Colonic mucosa (tissue), 4 donors: Measurements from ENCODE around the gene CD40. TPM values are rescaled to one million over a fixed set of nuclear protein-coding genes. Genes with fewer than 3 reads are reported as not detected.
A peak's percentile ranks its signal among the peaks of the same experiment; 100 is the strongest.
"Not testable (repeated sequence)": the region's sequence is repeated elsewhere in the genome, so short reads cannot be mapped to it uniquely, and the experiment has no call there.

Experiments
- DNase-seq: peaks from one replicate; pipeline ENCODE4 v3.0.0-alpha.2; 2020
- H3K27ac ChIP-seq: fragments of 200-600 bp; one replicate; pipeline ENCODE4 v1.8.0; 2021
- H3K27me3 ChIP-seq: fragments of 200-600 bp; one replicate; pipeline ENCODE4 v1.8.0; 2021
- H3K36me3 ChIP-seq: fragments of 200-600 bp; one replicate; pipeline ENCODE4 v1.8.0; 2021
- H3K4me1 ChIP-seq: fragments of 200-600 bp; one replicate; pipeline ENCODE4 v1.8.0; 2021; ENCODE audit warnings: mild to moderate bottlenecking
- H3K4me3 ChIP-seq: fragments of 200-600 bp; one replicate; pipeline ENCODE4 v1.8.0; 2021
- H3K9ac ChIP-seq, 2 donors: one replicate each; pipeline ENCODE4 v1.7.0; 2013; ENCODE audit warnings: control low read depth in 2 of 2, low read depth in 2 of 2, low read length in 2 of 2
- H3K9me3 ChIP-seq: fragments of 200-600 bp; one replicate; pipeline ENCODE4 v1.8.0; 2021
- intact Hi-C: fragments of 100-400 bp; cut with DNase I; formaldehyde crosslinking; loops from one replicate; pipeline ENCODE4 v1.14.1; 2022
- total RNA-seq, 2 donors: library from RNA; stranded (reverse); fragmentation: NEBNext Ultra II Directional in 1 of 2; extraction: Animal tissue kit (Norgen Biotek cat#: 25700) in 1 of 2; gene quantifications; one replicate each; pipeline ENCODE4 v1.2.1, GENCODE V29; 2021
- TF ChIP-seq, protein P1 (sequence below): fragments of 200-600 bp; IDR thresholded peaks from one replicate; pipeline ENCODE4 v1.8.0; 2022; ENCODE audit warnings: antibody characterized with exemption, mild to moderate bottlenecking
- donor health status: healthy.
- donor health status: DM: no; HTN: no; CAD: no.
- donor health status: DM: no; HTN: no; CAD: no.

CD40 gene
- total RNA-seq, 2 donors from 2014 or later = 2.8 to 4.4 TPM

DNA sequence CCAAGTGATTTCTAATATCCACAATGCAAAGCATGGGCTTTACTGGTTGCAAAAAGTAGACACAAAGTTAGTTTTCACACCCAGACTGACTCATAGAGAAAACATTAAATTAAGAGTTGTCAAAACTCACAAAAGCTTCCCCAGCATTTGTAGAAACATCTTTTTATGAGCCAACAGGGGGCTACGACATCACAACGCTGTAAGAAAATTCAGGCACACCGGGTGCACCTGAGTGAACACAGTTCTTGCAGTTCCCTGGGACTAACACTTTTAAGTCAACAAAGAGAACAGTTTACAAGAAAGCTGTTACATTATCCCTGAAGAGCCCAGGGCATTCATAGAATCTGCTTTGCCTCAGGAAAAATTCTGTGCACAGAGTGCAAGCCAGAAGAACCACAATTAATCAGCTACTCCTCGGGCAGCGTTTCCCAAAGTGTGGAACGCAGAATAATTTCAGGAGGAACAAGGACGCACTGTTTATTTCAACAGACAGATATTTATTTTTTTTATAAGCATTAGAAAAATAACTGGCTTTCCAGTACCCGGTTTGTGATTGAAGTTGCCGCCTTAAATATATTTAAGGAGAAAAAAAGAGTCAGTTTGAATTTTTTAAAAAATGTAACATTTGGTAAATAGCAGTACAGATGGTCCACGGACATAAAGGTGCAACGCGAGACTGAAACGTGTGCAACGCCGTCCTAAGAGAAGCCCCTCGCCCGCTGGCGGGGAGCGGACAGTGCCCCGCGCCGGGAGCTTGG, 29.5 kb upstream of the CD40 start:
- Histone ChIP-seq H3K9ac (peak overlapping the region; percentile 87 to 92), H3K27me3 (no peaks in the 10 kb centered on the region), H3K4me1 (peaks cover 19% of the 10 kb centered on the region), H3K36me3 (no peaks in the 10 kb centered on the region), H3K4me3 (peak overlapping the region; percentile 81), H3K9me3 (no peaks in the 10 kb centered on the region), H3K27ac (peak overlapping the region; percentile 96)
- intact Hi-C loops = no loop called here
- TF ChIP-seq, protein P1, sequence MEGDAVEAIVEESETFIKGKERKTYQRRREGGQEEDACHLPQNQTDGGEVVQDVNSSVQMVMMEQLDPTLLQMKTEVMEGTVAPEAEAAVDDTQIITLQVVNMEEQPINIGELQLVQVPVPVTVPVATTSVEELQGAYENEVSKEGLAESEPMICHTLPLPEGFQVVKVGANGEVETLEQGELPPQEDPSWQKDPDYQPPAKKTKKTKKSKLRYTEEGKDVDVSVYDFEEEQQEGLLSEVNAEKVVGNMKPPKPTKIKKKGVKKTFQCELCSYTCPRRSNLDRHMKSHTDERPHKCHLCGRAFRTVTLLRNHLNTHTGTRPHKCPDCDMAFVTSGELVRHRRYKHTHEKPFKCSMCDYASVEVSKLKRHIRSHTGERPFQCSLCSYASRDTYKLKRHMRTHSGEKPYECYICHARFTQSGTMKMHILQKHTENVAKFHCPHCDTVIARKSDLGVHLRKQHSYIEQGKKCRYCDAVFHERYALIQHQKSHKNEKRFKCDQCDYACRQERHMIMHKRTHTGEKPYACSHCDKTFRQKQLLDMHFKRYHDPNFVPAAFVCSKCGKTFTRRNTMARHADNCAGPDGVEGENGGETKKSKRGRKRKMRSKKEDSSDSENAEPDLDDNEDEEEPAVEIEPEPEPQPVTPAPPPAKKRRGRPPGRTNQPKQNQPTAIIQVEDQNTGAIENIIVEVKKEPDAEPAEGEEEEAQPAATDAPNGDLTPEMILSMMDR = no peak
- no peak for DNase-seq

DNA sequence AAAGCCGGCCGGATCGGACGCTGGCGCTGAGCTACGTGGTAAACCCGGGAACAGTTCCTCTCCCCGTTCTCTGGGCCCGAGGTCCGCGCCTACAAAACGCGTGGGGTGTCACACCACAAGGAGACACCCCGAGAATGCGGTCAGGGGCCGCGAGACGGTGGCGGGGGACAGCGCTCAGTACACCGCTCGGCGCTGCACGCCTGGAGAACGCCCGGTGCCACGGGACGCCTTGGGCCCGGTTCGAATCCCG, 29.0 kb upstream of the CD40 start:
- Histone ChIP-seq H3K9me3 (no peaks in the 10 kb centered on the region), H3K27ac (peak overlapping the region; percentile 96), H3K4me1 (peaks cover 18% of the 10 kb centered on the region), H3K9ac (peak overlapping the region; percentile 87 to 92), H3K27me3 (no peaks in the 10 kb centered on the region), H3K4me3 (peak overlapping the region; percentile 81), H3K36me3 (no peaks in the 10 kb centered on the region)
- DNase-seq = no peak
- TF ChIP-seq, protein P1 = no peak
- intact Hi-C loops = no loop called here

DNA sequence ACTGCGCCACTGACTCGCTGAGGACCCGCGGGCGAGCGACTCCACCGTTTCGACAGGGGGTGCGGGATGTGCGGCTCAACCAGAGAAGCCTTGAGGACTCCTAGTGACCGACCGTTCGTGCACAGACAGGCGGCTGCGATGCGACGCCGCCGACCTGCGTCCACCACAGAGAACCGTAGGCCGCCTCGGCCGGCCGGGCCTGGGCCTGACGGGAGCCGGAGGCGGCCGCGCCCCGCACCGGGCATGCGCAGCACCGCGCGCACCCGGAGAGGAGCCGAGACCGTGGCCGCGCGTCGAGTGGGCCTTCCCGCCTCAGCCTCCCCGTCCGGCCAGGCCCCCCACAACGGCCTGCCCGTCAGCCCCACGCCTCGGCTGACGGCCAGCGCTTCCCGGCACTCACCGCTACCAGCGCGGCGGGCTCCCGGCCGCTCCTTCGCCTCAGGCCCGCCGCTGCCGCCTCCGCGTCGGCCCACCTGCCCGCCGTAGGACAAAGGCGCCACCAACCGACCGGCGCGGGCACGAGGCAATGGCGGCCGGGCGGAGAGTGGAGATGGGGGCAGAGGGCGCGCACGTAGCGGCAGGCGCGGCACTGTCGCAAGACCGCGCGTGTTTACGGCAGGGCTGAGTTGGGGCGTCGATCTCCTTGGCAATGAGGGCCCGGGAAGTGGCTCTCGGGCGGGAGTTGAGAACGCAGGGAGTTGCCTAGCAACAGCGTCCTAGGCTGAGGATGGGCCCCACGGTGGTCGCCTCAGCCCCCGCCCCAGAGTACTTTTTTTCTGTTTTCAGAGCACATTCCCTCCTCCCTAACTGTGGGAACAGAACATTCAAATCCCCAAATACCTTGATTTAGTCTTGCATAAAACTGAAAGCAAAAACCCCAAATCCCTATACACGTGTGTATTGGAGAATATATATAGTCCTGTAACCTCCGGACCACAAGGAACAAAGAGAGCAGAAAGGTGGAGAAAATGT, 28.4 kb upstream of the CD40 start, which contains the start of gene NCOA5:
Gene NCOA5, minus strand, starts transcription at position 546 of the 972 bp plus-strand sequence. CDS start 10,538 bp downstream, outside the sequence.
- H3K4me3 ChIP-seq = peak within 1 kb of the TSS; percentile 81
- no peaks in the 10 kb centered on the region for H3K36me3 ChIP-seq
- peaks cover 18% of the 10 kb centered on the region for H3K4me1 ChIP-seq
- DNase-seq = peak; percentile 95
- peak within 1 kb of the TSS; percentile 96 for H3K27ac ChIP-seq
- intact Hi-C loops = no loop called here
- H3K27me3 ChIP-seq = no peaks in the 10 kb centered on the region
- H3K9ac ChIP-seq = peak within 1 kb of the TSS; percentile 87 to 92
- no peaks in the 10 kb centered on the region for H3K9me3 ChIP-seq
- TF ChIP-seq, protein P1 = no peak

DNA sequence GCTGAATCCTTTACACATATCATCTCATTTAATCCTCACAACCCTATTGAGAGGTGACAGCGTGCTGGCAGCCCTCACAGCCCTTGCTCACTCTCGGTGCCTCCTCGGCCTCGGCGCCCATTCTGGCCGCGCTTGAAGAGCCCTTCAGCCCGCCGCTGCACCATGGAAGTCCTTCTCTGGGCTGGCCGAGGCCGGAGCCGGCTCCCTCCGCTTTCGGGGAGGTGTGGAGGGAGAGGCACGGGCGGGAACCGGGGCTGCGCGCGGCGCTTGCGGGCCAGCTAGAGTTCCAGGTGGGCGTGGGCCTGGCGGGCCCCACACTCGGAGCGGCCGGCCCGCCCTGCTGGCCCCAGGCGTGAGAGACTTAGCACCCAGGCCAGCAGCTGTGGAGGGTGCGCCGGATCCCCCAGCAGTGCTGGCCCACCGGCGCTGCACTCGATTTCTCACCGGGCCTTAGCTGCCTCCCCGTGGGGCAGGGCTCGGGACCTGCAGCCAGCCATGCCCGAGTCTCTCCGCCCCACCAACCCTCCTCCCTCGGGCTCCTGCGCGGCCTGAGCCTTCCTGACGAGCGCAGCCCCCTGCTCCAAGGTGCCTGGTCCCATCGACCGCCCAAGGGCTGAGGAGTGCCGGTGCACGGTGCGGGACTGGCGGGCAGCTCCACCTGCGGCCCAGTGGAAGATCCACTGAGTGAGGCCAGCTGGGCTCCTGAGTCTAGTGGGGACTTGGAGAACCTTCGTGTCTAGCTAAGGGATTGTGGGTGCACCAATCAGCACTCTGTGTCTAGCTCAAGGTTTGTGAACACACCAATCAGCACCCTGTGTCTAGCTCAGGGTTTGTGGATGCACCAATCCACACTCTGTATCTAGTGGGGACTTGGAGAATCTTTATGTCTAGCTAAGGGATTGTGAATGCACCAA, 26.2 kb upstream of the CD40 start:
- H3K4me3 ChIP-seq, H3K36me3 ChIP-seq, DNase-seq, H3K4me1 ChIP-seq, H3K27me3 ChIP-seq, H3K9ac ChIP-seq, intact Hi-C loops, H3K27ac ChIP-seq, H3K9me3 ChIP-seq: not testable (repeated sequence)

DNA sequence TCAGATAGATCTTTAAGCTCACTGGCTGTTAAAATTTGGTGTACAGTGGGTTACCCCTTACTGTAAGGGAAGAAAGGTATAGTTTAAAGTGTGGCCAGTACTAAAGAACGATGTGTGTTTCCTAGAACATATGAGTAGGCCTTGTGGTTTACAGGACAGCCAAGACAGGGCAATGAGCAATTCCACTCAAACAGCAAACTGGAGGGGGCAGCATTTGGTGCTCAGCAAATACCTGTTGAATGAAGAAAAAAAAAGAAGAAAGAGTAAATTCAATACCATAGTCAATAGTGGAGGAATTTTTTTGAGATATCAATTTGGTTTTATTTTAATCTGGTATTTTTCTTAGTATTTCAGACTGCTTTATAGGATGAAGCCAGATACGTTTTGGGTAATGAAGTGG, 24.6 kb upstream of the CD40 start:
- intact Hi-C loops = no loop called here

More for the DNA sequence above, 24.6 kb upstream of the CD40 start:
- Histone ChIP-seq H3K9me3 (no peaks in the 10 kb centered on the region), H3K27me3 (no peaks in the 10 kb centered on the region), H3K9ac (no peak overlapping the region), H3K4me1 (no peaks in the 10 kb centered on the region), H3K36me3 (no peaks in the 10 kb centered on the region), H3K27ac (no peak overlapping the region), H3K4me3 (no peak overlapping the region)
- TF ChIP-seq, protein P1 = no peak
- DNase-seq = no peak
